K562 (cell line): Measurements from ENCODE around the gene MCMBP. TPM values are rescaled to one million over a fixed set of nuclear protein-coding genes. Genes with fewer than 3 reads are reported as not detected.

Experiments
- ATAC-seq: fragments of 200-7000 bp; cut with Tn5 transposase; 3 replicates; pipeline ENCODE4 v1.9.1; 2020; ENCODE audit warnings: moderate library complexity
- BruUV-seq: library from RNA; stranded (reverse); fragments of 400-500 nt; replicated peaks from 2 replicates; lab custom pipeline; 2021; lab: Mats Ljungman, UMichigan
- CTCF ChIA-PET: fragments of 300-600 bp; formaldehyde crosslinking; extraction: SDS; loops from one replicate; lab custom pipeline; 2021; ENCODE audit warnings: low intra/inter-chr PET ratio; lab: Yijun Ruan, JAX
- POLR2A ChIA-PET: fragments of 300-600, 350-650 bp; sonication (Branson Sonifier 250); formaldehyde crosslinking; extraction: SDS; loops from one replicate; lab custom pipeline; 2021; ENCODE audit warnings: antibody characterized with exemption, inconsistent platforms; lab: Yijun Ruan, JAX
- DNase-seq, 4 experiments: peaks; one replicate each; pipeline versions ENCODE4 v3.0.0 to v3.0.0-alpha.2; 2011 to 2018; ENCODE audit warnings: low spot score in 3 of 4, mixed read lengths in 3 of 4; ENCODE audit errors: extremely low read depth in 1 of 4
- FAIRE-seq: peaks from 2 replicates; lab custom pipeline; 2011; peaks lifted over from hg19 to GRCh38; lab: Jason Lieb, UNC
- H2AFZ ChIP-seq: 2 replicates; pipeline ENCODE4 v1.6.0; 2011; ENCODE audit warnings: low read depth, low read length, control low read depth, inconsistent platforms
- H3K27ac ChIP-seq: fragments of 200-600 bp; 3 replicates; pipeline ENCODE4 v1.8.0; 2011; ENCODE audit warnings: low read depth, mild to moderate bottlenecking, control low read depth, inconsistent platforms, low read length, moderate library complexity, mixed read lengths; ENCODE audit errors: extremely low read depth
- H3K27me3 ChIP-seq, 2 experiments: fragments of 300-600 bp in 1 of 2; 2 replicates in 1 of 2; 3 replicates in 1 of 2; pipeline versions ENCODE4 v1.6.0 to v1.8.0; 2011; ENCODE audit warnings: inconsistent platforms in 2 of 2, low read length in 2 of 2, mild to moderate bottlenecking in 1 of 2, mixed read lengths in 1 of 2, moderate library complexity in 1 of 2; ENCODE audit not compliant: control insufficient read depth in 2 of 2, insufficient read depth in 2 of 2
- H3K36me3 ChIP-seq: fragments of 300-600 bp; 3 replicates; pipeline ENCODE4 v1.8.0; 2011; ENCODE audit warnings: mild to moderate bottlenecking, low read length, inconsistent platforms; ENCODE audit not compliant: control insufficient read depth, insufficient read depth
- H3K4me1 ChIP-seq, 2 experiments: fragments of 200-600 bp in 1 of 2; replicated peaks in 1 of 2; 2 replicates in 1 of 2; 3 replicates in 1 of 2; pipeline versions ENCODE4 v1.5.1 to v1.8.0; 2011; ENCODE audit warnings: inconsistent platforms in 2 of 2, low read length in 2 of 2, mild to moderate bottlenecking in 1 of 2, mixed read lengths in 1 of 2, moderate library complexity in 1 of 2; ENCODE audit not compliant: control insufficient read depth in 2 of 2, insufficient read depth in 2 of 2
- H3K4me2 ChIP-seq: 2 replicates; pipeline ENCODE4 v1.6.1; 2011; ENCODE audit warnings: low read length, control low read depth, inconsistent platforms, mixed read lengths; ENCODE audit not compliant: insufficient read depth
- H3K4me3 ChIP-seq: fragments of 200-600 bp; sonication (generic), shearing (Covaris generic); 2 replicates; pipeline ENCODE4 v1.5.1; 2016; ENCODE audit warnings: control low read depth, inconsistent platforms
- H3K79me2 ChIP-seq: fragments of 200-600 bp; 3 replicates; pipeline ENCODE4 v1.8.0; 2011; ENCODE audit warnings: low read length, inconsistent platforms; ENCODE audit not compliant: control insufficient read depth, insufficient read depth
- H3K9ac ChIP-seq, 2 experiments: 2 replicates each; pipeline versions ENCODE4 v1.6.0 to v1.6.1; 2011; ENCODE audit warnings: low read depth in 2 of 2, low read length in 2 of 2, control low read depth in 1 of 2, inconsistent platforms in 1 of 2, mild to moderate bottlenecking in 1 of 2, mixed read lengths in 1 of 2; ENCODE audit not compliant: insufficient read depth in 1 of 2
- H3K9me1 ChIP-seq: one replicate; pipeline ENCODE4 v1.6.0; 2011; ENCODE audit warnings: inconsistent platforms, mild to moderate bottlenecking, low read length, moderate library complexity; ENCODE audit not compliant: control insufficient read depth, insufficient read depth
- H3K9me3 ChIP-seq: replicated peaks from 2 replicates; pipeline ENCODE4 v1.5.1; 2011; ENCODE audit warnings: low read depth, low read length, inconsistent platforms; ENCODE audit not compliant: control insufficient read depth, insufficient read depth
- H4K20me1 ChIP-seq: replicated peaks from 2 replicates; pipeline ENCODE4 v1.6.1; 2011; ENCODE audit warnings: low read length, inconsistent platforms, mixed read lengths; ENCODE audit not compliant: control insufficient read depth, insufficient read depth
- ARID1B ChIP-seq: fragments of 450-650 bp; IDR thresholded peaks from 2 replicates; pipeline ENCODE4 v1.6.1; 2016; ENCODE audit warnings: antibody characterized with exemption, mild to moderate bottlenecking, inconsistent platforms
- EGR1 ChIP-seq: fragments of 450-650 bp; conservative IDR thresholded peaks from 2 replicates; pipeline ENCODE4 v1.6.1; 2017; ENCODE audit warnings: mild to moderate bottlenecking
- ESRRA ChIP-seq: fragments of 450-650 bp; IDR thresholded peaks from 2 replicates; pipeline ENCODE4 v1.6.1; 2014; ENCODE audit warnings: low read depth, mild to moderate bottlenecking, moderate library complexity, borderline replicate concordance
- EZH2 ChIP-seq: IDR thresholded peaks from 2 replicates; pipeline ENCODE4 v1.6.1; 2012; ENCODE audit warnings: low read depth, mild to moderate bottlenecking, inconsistent platforms, low read length, borderline replicate concordance
- FOXA3 ChIP-seq, 2 experiments: fragments of 450-650 bp in 1 of 2; sonication (generic) in 1 of 2; formaldehyde crosslinking; IDR thresholded peaks in 1 of 2; conservative IDR thresholded peaks in 1 of 2; 2 replicates each; pipeline versions ENCODE4 v1.4.0 to v1.8.0; 2020 to 2022; ENCODE audit warnings: mild to moderate bottlenecking in 2 of 2, missing genetic modification reagents in 1 of 2
- NCOA2 ChIP-seq, 2 experiments: fragments of 450-650 bp; IDR thresholded peaks; 2 replicates each; pipeline ENCODE4 v1.6.1; 2018; ENCODE audit warnings: mild to moderate bottlenecking in 2 of 2, moderate library complexity in 1 of 2; ENCODE audit not compliant: partially characterized antibody in 2 of 2
- RAD51 ChIP-seq: fragments of 450-650 bp; IDR thresholded peaks from 2 replicates; pipeline ENCODE4 v1.7.1; 2016; ENCODE audit warnings: low read depth, mild to moderate bottlenecking, borderline replicate concordance
- RCOR1 ChIP-seq, 2 experiments: IDR thresholded peaks; 2 replicates each; pipeline ENCODE4 v1.6.1; 2012; ENCODE audit warnings: low read depth in 2 of 2, low read length in 2 of 2, borderline replicate concordance in 1 of 2, improper control_type of control experiment in 1 of 2
- XRCC3 ChIP-seq: fragments of 450-650 bp; IDR thresholded peaks from 2 replicates; pipeline ENCODE4 v1.6.1; 2017; ENCODE audit warnings: mild to moderate bottlenecking, moderate library complexity
- ZBED1 ChIP-seq: IDR thresholded peaks from 2 replicates; pipeline ENCODE4 v1.6.1; 2014
- ZKSCAN1 ChIP-seq: fragments of 150-350 bp; IDR thresholded peaks from 2 replicates; pipeline ENCODE4 v1.6.1; 2016; ENCODE audit warnings: low read depth, low read length
- ZNF589 ChIP-seq: fragments of 200-800 bp; sonication (Bioruptor generic); IDR thresholded peaks from 2 replicates; pipeline ENCODE4 v1.6.1; 2016; ENCODE audit warnings: low read depth, missing genetic modification characterization, missing compliant biosample characterization
- ZNF780A ChIP-seq: fragments of 250-450 bp; sonication (Bioruptor Pico); IDR thresholded peaks from 2 replicates; pipeline ENCODE4 v1.5.0; 2021; ENCODE audit warnings: mild to moderate bottlenecking
- WGBS: fragments of 100-300 bp; shearing (Covaris generic); methylation state at CpG from one replicate; pipeline ENCODE4 v1.1.6; 2016; ENCODE audit warnings: low coverage, mixed read lengths; ENCODE audit not compliant: insufficient coverage; ENCODE audit errors: missing lambda C conversion rate; 5-methylcytosine and 5-hydroxymethylcytosine counted together
- in situ Hi-C: fragments of 300-500 bp; cut with MboI; formaldehyde crosslinking; loops from 4 replicates; pipeline ENCODE4 v1.15.0; 2018; ENCODE audit warnings: inconsistent platforms, mixed read lengths
- intact Hi-C: fragments of 100-400 bp; cut with micrococcal nuclease; formaldehyde crosslinking; loops from 2 replicates; pipeline ENCODE4 v1.14.2; 2022
- polyA plus RNA-seq, 8 experiments: library from polyadenylated mRNA; depleted of rRNA in 4 of 8; stranded (reverse) in 5 of 8; unstranded in 3 of 8; fragments of >200 nt; fragmentation: Nextera tagmentation in 2 of 8; fragmentation: Illumina TruSeq in 1 of 8; extraction: Ambion mirVana in 2 of 8; extraction: Trizol in 1 of 8; gene quantifications; 2 replicates each; pipeline versions ENCODE4 v1.2.1 to v1.2.3, GENCODE V29; 2011 to 2014; ENCODE audit warnings: inconsistent platforms in 1 of 8, missing spikeins in 1 of 8
- total RNA-seq, 7 experiments: library from RNA; depleted of rRNA in 6 of 7; stranded (reverse); fragments of >200 nt in 6 of 7; fragmentation: Illumina TruSeq in 2 of 7; extraction: Trizol in 2 of 7; gene quantifications; 2 replicates each; pipeline versions ENCODE4 v1.2.1 to v1.2.3, GENCODE V29; 2011 to 2021; ENCODE audit warnings: low replicate concordance in 1 of 7
- TF ChIP-seq, protein P1 (sequence below): fragments of 450-650 bp; IDR thresholded peaks from 2 replicates; pipeline ENCODE4 v1.6.1; 2016; ENCODE audit warnings: missing biosample characterization, missing genetic modification characterization
- TF ChIP-seq, protein P2 (sequence below): fragments of 250-450 bp; sonication (Bioruptor Pico); IDR thresholded peaks from 2 replicates; pipeline ENCODE4 v1.8.0; 2022; ENCODE audit warnings: inconsistent platforms, mild to moderate bottlenecking, moderate library complexity, borderline replicate concordance
- TF ChIP-seq, protein P3 (sequence below): IDR thresholded peaks from 2 replicates; pipeline ENCODE4 v1.6.1; 2011; ENCODE audit warnings: borderline replicate concordance, low read depth, mild to moderate bottlenecking, moderate library complexity, low read length; ENCODE audit not compliant: insufficient read depth, poor library complexity, severe bottlenecking

Gene MCMBP
- total and polyA plus RNA-seq, 9 of the 15 experiments (the other 6 are each of a cell fraction or from before 2014, with no cell fraction given), result 11.2 to 74.3 (median 50.5) TPM

DNA sequence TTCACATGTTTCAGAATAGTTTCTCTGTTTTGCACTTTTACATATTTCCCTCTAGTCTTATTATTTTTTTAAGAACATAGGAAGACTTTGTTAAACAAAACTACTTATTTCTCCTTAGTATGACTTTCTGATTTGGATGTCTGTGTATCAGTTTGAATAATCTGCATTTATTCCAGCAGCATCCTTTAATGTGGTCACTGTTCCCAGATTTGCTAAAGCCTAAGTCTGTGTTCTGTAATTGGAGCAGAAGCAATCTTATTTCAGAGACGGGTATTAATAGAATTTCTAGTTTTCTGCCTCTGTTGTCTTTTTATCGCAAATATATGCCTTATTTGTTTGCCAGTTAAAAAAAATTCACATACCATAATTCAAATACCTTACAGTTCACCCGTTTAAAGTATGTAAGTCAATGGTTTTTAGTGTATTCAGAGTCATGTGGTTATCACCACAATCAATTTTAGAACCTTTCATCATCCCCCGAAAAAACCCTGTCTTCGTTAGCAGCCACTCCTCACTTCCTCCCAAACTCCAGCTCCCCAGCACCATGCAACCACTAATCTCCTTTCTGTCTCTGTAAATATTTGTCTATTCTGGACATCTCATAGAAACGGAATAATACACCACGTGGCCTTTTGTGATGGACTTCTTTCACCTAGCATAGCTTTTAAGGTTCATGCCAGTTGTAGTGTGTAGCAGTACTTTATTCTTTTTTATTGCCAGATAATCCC is 88.1 kb downstream of the MCMBP start:
- ChIA-PET POLR2A (interaction anchor here (0.8 kb wide), 1 partner anchor 1656 kb away, joined by 3 read pairs; no protein-coding TSS in a partner anchor), CTCF (no interaction called here)
- H3K79me2 ChIP-seq, result no peaks in the 10 kb centered on the region
- no peak overlapping the region for H3K9ac ChIP-seq
- no peaks in the 10 kb centered on the region for H3K36me3 ChIP-seq
- WGBS, result 18% methylated on average over 7 of the region's 7 CpGs
- intact Hi-C loops, result no loop called here
- no peaks in the 10 kb centered on the region for H3K9me1 ChIP-seq
- no peak overlapping the region for H3K4me3 ChIP-seq
- no peak overlapping the region for H2AFZ ChIP-seq
- H4K20me1 ChIP-seq, result no peaks in the 10 kb centered on the region
- BruUV-seq, result no TSS peak
- H3K9me3 ChIP-seq, result no peaks in the 10 kb centered on the region
- in situ Hi-C loops, result no loop called here
- H3K4me2 ChIP-seq, result no peak overlapping the region
- no peak for FAIRE-seq
- peak; percentile 75 for ATAC-seq
- H3K4me1 ChIP-seq, result peaks cover 2 to 16% of the 10 kb centered on the region in 2 experiments; a peak in 4 of 5 replicates
- H3K27ac ChIP-seq, result no peak overlapping the region
- no peak for DNase-seq
- H3K27me3 ChIP-seq, result no peaks in the 10 kb centered on the region
- TF ChIP-seq XRCC3 (no peak), FOXA3 (CRISPR knock-in tag; conservative IDR thresholded peaks at IDR 0.05 in 1 of 2, IDR thresholded peaks at IDR 0.05 in 1 of 2) (0 out of 4 replicates have a peak, but pooled peaks of 1 of the 2 experiments have one; percentile 50), ZNF780A (CRISPR knock-in tag) (no peak), EZH2 (no peak), ZNF589 (CRISPR knock-in tag) (0 out of 2 replicates have a peak, but pooled peaks have one; percentile 41), ESRRA (no peak), RAD51 (peak; percentile 30; the same call in 1 of the 2 replicates), ARID1B (peak; percentile 32; the same call in 1 of the 2 replicates), EGR1 (no peak), RCOR1 (IDR thresholded peaks at IDR 0.05; ENCODE audit: borderline replicate concordance in 1 of 2, low read depth in 2 of 2, low read length in 2 of 2) (peak in 1 of 2 experiments; percentile 40; a peak in 1 of 4 replicates), ZKSCAN1 (no peak), ZBED1 (no peak), NCOA2 (IDR thresholded peaks at IDR 0.05; ENCODE audit: partially characterized antibody in 2 of 2) (no peak)
- TF ChIP-seq, protein P1, sequence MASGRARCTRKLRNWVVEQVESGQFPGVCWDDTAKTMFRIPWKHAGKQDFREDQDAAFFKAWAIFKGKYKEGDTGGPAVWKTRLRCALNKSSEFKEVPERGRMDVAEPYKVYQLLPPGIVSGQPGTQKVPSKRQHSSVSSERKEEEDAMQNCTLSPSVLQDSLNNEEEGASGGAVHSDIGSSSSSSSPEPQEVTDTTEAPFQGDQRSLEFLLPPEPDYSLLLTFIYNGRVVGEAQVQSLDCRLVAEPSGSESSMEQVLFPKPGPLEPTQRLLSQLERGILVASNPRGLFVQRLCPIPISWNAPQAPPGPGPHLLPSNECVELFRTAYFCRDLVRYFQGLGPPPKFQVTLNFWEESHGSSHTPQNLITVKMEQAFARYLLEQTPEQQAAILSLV, result no peak
- TF ChIP-seq, protein P2, sequence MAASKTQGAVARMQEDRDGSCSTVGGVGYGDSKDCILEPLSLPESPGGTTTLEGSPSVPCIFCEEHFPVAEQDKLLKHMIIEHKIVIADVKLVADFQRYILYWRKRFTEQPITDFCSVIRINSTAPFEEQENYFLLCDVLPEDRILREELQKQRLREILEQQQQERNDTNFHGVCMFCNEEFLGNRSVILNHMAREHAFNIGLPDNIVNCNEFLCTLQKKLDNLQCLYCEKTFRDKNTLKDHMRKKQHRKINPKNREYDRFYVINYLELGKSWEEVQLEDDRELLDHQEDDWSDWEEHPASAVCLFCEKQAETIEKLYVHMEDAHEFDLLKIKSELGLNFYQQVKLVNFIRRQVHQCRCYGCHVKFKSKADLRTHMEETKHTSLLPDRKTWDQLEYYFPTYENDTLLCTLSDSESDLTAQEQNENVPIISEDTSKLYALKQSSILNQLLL, result no peak
- TF ChIP-seq, protein P3, sequence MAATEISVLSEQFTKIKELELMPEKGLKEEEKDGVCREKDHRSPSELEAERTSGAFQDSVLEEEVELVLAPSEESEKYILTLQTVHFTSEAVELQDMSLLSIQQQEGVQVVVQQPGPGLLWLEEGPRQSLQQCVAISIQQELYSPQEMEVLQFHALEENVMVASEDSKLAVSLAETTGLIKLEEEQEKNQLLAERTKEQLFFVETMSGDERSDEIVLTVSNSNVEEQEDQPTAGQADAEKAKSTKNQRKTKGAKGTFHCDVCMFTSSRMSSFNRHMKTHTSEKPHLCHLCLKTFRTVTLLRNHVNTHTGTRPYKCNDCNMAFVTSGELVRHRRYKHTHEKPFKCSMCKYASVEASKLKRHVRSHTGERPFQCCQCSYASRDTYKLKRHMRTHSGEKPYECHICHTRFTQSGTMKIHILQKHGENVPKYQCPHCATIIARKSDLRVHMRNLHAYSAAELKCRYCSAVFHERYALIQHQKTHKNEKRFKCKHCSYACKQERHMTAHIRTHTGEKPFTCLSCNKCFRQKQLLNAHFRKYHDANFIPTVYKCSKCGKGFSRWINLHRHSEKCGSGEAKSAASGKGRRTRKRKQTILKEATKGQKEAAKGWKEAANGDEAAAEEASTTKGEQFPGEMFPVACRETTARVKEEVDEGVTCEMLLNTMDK, result no peak
